ENCODE measurements around the gene TSPAN14.

TSPAN14 gene

DNA sequence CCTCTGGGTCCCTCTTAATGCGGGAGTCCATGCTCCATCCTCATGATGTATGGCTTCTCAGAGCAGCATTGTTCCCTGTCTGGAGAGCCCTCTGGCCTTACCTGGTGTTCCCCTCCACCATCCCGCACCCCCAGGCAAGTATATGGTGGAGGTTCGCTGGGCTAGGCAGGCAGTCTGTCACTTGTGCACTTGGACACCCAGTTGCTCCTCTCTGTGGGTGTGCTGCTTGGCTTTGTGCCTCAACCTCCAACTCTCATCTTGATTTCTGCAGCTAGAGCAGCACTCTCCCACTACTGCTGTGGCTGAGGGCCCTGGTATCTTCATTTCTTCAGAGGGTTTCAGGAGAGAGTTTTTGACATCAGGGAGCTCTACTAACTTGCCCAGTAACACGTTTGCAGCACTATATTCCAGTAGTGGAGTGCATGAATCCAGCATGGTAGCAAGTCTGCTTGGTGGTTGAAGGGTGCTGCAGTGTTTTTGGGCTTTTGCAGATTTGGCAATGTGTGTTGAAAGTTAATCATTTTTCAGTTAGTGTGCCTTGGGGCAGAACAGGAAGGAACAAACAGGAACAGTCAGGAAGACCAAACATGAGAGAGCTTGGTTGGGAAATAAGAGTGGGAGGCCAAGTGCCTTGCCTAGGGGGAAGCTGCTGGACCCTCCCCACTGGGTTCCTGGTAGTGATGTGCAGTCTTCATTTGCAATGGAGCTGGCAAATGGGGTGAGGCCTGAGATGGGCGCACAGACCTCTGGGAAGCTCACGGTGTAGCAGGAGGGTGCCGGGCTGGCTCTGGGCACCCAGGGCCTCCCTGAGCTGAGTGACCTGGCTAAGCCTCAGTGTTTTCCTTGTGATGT lies 37.4 kb downstream of the TSPAN14 start:
- no peak for DNase-seq

GRCh38 chr10:80492848-80493521 lies 38.9 kb downstream of the TSPAN14 start:
- no peak for DNase-seq

DNA sequence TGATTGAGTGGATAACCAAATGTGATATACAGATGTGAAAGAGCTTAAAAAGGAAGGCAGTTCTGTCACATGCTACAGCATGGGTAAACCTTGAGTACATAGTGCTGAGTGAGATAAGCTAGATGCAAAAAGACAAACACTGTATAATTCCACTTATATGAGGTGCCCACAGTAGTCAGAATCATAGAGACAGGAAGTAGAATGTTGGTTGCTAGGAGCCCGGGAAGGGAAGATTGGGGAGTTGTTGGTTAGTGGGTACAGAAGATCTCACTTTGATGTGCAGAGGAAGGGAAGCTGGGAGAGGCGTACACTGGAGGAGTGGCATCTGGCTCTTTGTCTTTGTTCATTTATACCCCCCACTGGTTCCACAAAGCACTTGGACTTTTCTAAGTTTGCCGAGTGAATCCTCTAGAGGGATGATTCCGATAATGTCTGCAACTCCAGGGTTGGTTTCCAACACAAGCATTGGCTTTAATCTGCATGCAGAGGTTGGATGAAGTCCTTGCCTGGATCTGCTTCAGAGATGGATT lies 39.5 kb downstream of the TSPAN14 start:
- peak; percentile 85 for DNase-seq

- no peak for DNase-seq
These were observed 42.6 kb downstream of the TSPAN14 start for GRCh38 chr10:80496555-80497172.

GRCh38 chr10:80497187-80498077 lies 43.3 kb downstream of the TSPAN14 start:
- peak; percentile 81 for DNase-seq

GRCh38 chr10:80498078-80498832 lies 44.1 kb downstream of the TSPAN14 start:
- DNase-seq = no peak

DNA sequence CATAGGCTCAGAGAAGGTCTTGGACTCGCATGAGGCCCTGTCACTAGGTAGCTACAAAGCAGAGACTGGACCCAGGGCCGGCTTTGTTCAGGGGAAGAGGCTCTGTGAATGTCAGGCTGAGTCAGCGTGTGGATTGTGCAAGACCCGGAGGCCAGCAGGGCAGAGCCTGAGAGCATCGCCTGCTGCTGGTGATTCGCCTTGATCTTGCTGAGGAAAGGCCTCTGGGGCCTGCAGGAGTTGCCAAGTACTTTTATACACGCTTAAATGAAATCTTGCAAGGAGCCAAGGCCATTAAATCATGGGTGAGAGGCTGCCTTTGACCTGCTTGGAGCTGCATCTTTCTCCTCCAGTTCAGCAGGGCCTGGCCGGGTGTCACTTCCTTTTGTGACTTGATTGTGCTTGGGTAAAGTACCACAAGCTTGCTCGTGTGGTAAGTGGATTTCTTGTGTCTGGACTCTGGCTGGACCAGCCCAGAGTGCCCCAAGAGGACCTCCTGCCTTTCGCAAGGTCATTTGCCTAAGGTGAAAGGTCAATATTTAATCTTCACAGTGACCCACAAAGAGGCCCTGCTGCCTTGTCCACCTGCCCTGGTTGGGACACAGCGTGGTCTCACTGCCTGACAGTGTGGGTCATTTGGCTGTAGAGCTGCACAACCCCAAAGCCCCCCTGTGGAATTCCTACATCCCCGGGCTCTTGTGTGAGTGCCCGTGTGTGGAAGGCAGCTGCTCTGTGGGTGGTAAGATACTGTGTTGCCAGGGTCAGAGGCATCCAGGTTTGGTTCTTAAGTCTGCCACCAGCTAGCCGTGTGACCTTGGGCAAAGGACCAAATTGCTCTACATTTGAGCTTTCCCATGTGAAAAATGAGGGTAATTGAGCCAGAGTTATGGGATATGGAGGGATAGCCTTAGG lies 45.0 kb downstream of the TSPAN14 start:
- peak; percentile 97 for DNase-seq

DNA sequence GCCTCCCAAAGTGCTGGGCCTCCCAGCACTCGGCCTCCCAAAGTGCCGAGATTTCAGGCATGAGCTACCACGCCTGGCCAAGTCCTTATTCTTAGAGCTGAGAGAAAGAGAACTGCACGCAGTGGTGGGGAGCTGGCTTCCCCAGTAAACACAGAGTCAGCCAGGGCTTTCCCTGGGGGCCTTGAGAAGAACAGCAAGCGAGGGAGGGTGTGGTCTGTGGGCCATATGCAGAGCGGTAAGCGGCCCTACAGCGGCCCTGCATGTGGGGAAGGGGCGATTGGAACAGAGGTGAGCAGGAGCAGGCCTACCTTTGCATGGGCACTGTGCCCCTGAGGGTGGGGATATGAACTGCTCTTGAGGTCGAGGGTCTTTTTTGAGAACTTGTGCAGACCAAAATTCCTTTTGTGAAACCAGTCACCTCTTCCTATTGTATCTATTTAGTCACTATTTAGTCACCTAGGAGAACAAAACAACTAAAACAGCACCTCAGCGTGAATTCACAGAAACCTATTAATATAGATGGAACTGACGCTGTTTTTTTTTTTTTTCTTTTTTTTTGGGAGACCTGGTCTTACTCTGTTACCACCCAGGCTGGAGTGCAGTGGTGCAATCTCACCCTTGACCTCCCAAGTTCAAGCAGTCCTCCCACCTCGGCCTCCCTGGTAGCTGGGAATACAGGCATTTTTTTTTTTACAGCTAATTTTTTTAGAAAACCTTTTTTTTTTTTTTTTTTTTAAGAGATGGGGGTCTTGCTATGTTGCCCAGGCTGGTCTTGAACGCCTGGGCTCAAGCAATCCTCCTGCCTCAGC lies 46.7 kb downstream of the TSPAN14 start:
- DNase-seq = peak; percentile 41

- DNase-seq = no peak
These were observed 47.3 kb downstream of the TSPAN14 start for GRCh38 chr10:80501381-80501912.

- DNase-seq = no peak
These were observed 47.9 kb downstream of the TSPAN14 start for GRCh38 chr10:80501913-80502521.

DNA sequence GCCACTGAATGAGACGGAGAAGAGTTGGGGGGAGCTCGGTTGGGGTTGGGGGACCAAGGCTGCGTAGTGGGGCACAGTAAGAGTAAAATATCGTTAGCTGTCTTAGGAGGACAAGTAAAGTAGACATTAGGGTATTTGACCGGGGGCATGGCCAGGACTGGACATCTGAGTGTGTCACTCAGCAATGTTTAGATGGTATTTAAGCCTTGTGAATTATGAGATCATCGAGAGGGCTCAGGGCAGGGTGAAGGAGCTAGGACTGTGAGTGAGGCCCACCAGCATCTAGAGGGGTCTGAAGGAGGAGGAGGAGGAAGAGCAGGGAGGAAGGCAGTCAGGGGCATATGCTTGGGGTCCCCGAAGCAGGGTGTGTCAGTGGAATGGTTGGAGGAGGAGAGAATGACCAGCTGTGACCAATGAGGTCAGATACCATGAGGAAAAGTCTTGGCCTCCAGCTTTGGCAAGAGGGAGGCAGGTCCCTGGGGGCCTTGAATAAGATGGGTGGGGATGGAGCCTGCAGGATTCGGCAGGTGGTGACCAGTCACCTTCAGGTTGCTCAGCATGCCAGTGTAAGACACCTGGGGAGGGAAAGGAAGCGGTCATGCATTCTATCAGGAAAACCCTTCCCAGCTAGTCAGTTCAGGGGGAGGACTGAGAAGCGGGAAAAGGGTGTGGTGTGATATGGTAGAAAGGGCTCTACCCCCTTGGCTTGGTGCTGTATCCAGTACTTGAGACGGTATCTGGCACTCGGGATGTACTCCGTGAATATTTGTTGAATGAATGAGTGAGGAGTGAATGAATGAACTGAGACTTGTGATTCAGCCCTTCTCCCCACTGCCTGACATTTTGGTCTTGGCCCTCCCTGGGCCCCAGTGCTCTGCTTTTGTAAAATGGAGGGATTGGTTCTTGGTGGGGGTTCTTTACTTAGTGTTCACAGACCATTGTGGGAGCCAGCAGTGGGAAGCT lies 48.8 kb downstream of the TSPAN14 start:
- no peak for DNase-seq

DNA sequence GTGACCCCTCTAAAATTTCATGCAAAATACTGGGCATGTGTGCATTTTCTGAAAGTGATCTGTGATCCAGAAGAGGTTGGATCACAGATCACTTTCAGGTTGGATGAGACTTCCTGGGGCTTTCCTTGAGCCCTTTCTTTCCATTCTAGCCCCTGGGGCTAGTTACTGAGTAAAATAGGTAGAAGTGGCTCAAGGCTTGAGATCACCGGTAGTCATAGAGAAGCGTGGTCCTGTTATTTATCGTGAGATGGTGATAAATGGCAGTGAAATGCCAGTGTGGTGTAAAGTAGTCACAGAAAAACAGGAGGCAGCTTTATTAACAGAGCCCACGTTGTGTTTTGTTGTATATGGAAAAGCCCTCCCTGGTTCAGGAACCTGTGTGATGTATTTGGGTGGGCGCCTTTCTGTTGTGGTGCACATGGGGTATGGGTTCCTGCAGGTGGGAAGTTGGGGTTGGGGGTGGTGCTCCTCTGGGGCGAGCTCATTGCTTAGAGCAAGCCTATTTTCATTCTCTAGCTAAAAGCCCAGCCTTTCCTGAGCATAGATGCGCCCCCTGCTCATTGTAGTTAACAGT lies 49.6 kb downstream of the TSPAN14 start:
- DNase-seq = no peak

DNA sequence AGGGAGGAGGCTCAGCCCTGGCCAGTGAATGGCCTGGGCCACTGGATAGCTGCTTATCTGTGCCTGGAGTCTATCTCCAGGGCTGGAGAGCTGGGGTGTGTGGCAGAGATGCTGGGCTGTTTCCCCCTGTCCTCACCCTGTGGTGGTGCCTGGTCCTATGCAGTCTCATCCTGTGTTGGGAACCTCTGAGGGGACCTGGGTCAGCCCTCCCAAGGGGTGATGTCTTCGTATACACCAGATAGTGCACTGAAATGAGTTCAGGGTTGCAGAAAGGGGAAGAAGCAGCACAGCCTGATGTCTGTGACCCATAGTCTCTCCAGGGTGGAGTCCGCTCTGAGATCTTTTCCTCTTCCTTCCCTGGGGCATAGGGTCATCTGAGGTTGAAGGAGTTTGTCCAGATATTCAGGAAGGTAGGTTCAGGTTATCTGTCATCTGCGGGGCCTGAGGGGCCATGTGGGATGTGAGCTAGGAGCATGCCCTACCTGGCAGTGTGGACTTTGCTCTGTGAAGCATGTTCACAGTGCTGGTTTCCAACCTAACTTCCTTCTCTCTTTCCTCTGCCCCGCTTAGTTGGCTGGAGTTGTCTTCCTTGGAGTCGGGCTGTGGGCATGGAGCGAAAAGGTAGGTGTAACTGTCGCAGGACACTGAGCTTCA lies 50.2 kb downstream of the TSPAN14 start:
- DNase-seq = no peak

DNA sequence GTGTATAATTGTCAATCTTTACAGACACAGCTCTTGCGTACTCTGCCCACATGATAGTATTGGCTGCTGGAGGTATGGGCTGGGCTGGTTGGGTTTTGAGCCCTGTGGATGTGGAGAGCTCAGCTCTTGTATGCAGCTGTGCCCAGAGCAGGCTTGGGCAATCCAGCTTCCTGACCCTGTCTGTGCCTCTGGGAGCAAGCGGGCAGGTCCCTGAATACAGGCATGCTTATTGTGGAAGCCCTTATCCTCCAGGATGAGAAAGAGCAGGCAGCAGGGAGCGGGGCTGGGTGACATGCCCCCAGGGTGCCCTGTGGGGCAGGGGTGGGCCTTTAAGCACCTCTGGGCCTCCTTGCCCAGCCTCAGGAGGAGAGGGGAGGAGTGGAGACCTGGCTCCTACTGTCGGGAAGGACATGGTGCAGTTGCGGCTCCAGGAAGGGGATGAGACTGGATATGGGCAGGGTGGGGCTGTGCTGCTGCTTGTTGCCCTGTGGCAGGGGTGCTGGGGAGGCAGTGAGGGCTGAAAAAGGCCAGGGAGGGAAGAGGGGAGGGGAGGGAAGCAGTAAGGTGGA lies 50.9 kb downstream of the TSPAN14 start:
- DNase-seq = no peak

- DNase-seq = peak; percentile 90
These were observed 52.1 kb downstream of the TSPAN14 start for GRCh38 chr10:80506189-80506575.

DNA sequence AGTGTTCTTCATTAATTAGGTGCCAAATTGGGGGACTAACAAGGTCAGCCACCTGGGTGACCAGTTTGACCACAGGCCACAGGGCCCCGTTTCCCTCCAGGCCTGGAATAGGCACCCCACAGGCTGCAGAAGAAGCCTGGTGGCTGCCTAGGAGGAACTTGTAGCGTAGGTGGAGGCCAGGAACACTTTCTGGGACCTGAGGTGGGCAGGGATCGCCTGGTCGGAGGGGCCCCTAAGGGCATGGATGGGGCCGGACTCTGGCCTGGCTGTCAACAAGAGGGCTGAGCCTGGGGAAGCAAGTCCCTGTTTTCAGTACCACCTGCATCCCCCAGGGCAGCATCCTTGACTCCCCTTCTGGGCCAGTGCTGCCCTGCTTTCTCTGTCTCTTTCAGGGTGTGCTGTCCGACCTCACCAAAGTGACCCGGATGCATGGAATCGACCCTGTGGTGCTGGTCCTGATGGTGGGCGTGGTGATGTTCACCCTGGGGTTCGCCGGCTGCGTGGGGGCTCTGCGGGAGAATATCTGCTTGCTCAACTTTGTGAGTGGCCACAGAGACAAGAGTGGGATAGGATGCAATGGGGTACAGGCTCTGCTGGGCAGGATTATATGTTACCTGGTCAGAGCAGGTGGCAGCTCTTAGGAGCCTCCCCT lies 52.9 kb downstream of the TSPAN14 start:
- no peak for DNase-seq

Measured in fibroblast of upper back skin (primary cell).